Measurements from ENCODE around the gene OR11L1.

- TF ChIP-seq EZH2 (IDR thresholded peaks at IDR 0.05; ENCODE audit: borderline replicate concordance, low read length) (no peak), CTCF (IDR thresholded peaks at IDR 0.05; ENCODE audit: low read length) (no peak)
Observed at GRCh38 chr1:247857985-247858619, 16.4 kb upstream of the OR11L1 start.

Data from OCI-LY1 (cell line).